Neural crest cell (in vitro differentiated cells): ENCODE measurements around the gene FMNL1. TPM values are rescaled to one million over a fixed set of nuclear protein-coding genes. Genes with fewer than 3 reads are reported as not detected.

Experiments used
- DNase-seq: peaks from one replicate; pipeline ENCODE4 v3.0.0; 2021; ENCODE audit warnings: low read depth, mixed read lengths, low spot score
- H3K27ac Mint-ChIP-seq: one replicate; pipeline ENCODE4 v1.8.0; 2021; ENCODE audit warnings: mild to moderate bottlenecking, mixed read lengths; ENCODE audit not compliant: unreplicated experiment
- H3K27me3 Mint-ChIP-seq: 2 replicates; pipeline ENCODE4 v1.8.0; 2021; ENCODE audit warnings: low read depth, mild to moderate bottlenecking, mixed read lengths
- H3K36me3 Mint-ChIP-seq: 2 replicates; pipeline ENCODE4 v1.8.0; 2021; ENCODE audit warnings: low read depth, mild to moderate bottlenecking, mixed read lengths
- H3K4me1 Mint-ChIP-seq: 2 replicates; pipeline ENCODE4 v1.8.0; 2021; ENCODE audit warnings: mixed read lengths
- H3K4me3 Mint-ChIP-seq: one replicate; pipeline ENCODE4 v1.8.0; 2021; ENCODE audit warnings: mild to moderate bottlenecking, mixed read lengths
- H3K9me3 Mint-ChIP-seq: 2 replicates; pipeline ENCODE4 v1.8.0; 2021; ENCODE audit warnings: mixed read lengths
- total RNA-seq: library from RNA; stranded (reverse); gene quantifications from 2 replicates; pipeline ENCODE4 v1.2.1, GENCODE V29; 2021
- TF ChIP-seq, protein P1 (sequence below): fragments of 200-600 bp; sonication (generic); conservative IDR thresholded peaks from 2 replicates; pipeline ENCODE4 v1.5.0; 2021; ENCODE audit warnings: antibody characterized with exemption, mild to moderate bottlenecking

Gene FMNL1
- total RNA-seq, 1 donor from 2014 or later: 1.2 TPM

DNA sequence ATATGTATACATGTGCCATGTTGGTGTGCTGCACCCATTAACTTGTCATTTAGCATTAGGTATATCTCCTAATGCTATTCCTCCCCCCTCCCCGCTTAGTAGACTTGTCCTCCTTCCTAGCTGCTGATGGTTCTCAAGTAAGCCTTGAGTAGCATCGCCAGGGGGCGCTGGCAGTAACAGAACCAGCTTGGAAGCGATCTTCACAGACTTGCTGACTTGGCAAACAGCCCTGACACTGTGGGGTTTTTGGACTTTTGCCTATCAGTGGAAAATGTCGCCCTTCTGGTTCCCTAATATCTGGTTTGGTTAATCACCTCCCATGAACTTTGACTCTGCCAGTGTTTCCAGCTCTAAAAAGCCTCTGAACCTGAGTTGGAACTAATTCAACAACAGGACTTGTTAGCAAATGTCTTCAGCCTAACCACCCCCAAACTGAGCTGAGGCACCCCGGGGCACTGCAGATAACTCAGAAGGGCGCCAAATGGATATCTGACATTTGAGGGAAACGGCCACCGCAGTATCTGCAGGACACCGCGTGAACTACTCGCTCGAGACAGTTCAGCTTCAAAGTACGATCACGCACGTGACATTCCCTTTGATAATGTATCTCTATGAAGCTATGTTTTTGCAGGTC is 55.6 kb downstream of the FMNL1 start:
- Mint-ChIP-seq H3K36me3 (no peaks in the 10 kb centered on the region), H3K27me3 (no peaks in the 10 kb centered on the region), H3K27ac (no peak overlapping the region), H3K4me1 (peaks cover 4% of the 10 kb centered on the region), H3K4me3 (no peak overlapping the region), H3K9me3 (no peaks in the 10 kb centered on the region)
- peak; percentile 87 for DNase-seq
- TF ChIP-seq, protein P1, sequence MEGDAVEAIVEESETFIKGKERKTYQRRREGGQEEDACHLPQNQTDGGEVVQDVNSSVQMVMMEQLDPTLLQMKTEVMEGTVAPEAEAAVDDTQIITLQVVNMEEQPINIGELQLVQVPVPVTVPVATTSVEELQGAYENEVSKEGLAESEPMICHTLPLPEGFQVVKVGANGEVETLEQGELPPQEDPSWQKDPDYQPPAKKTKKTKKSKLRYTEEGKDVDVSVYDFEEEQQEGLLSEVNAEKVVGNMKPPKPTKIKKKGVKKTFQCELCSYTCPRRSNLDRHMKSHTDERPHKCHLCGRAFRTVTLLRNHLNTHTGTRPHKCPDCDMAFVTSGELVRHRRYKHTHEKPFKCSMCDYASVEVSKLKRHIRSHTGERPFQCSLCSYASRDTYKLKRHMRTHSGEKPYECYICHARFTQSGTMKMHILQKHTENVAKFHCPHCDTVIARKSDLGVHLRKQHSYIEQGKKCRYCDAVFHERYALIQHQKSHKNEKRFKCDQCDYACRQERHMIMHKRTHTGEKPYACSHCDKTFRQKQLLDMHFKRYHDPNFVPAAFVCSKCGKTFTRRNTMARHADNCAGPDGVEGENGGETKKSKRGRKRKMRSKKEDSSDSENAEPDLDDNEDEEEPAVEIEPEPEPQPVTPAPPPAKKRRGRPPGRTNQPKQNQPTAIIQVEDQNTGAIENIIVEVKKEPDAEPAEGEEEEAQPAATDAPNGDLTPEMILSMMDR: peak; percentile 86

DNA sequence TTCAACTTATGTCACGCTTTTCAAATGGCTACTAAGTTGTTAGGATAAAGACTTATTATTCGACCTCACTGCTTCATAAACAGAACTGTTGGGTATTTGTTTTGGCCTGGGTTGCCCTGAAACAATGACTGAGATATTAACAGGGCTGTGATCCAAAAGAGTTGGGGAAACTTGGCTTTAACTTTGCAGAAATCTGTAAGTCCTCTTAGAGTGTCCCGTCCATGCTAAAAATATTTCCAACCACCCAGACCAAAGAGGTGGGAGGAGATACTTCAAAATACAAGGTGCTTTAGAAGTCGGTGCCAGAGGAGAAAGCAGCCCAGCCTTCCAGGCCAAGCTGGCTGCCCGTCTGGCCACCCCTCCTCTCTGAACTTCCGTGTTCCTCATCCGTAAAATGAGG is 56.3 kb downstream of the FMNL1 start:
- DNase-seq: no peak
- Mint-ChIP-seq H3K27ac (no peak overlapping the region), H3K27me3 (no peaks in the 10 kb centered on the region), H3K9me3 (no peaks in the 10 kb centered on the region), H3K4me1 (peaks cover 4% of the 10 kb centered on the region), H3K36me3 (no peaks in the 10 kb centered on the region), H3K4me3 (no peak overlapping the region)
- TF ChIP-seq, protein P1: no peak

DNA sequence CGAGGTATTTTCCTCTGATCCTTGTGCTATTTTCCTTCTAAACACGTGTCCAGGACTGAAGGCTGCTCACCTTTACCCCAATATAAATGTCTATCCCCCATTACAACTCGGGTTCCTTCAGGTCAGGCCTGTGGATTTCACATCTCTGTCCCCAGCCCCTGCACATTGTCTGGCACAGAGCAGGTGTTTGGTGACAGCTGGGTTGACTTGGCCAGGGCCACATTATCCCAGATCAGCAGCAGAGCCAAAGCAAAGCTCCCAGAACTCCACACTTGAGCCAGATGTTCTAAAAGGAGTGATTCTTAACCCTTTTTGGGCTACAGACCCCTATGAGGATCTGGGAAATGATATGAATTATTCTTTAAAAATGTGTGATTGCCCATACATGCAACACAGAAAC is 58.2 kb downstream of the FMNL1 start:
- TF ChIP-seq, protein P1: no peak
- Mint-ChIP-seq H3K27me3 (no peaks in the 10 kb centered on the region), H3K4me1 (peaks cover 4% of the 10 kb centered on the region), H3K9me3 (no peaks in the 10 kb centered on the region), H3K36me3 (peaks cover 2% of the 10 kb centered on the region), H3K27ac (peak overlapping the region; percentile 87), H3K4me3 (no peak overlapping the region)
- no peak for DNase-seq

DNA sequence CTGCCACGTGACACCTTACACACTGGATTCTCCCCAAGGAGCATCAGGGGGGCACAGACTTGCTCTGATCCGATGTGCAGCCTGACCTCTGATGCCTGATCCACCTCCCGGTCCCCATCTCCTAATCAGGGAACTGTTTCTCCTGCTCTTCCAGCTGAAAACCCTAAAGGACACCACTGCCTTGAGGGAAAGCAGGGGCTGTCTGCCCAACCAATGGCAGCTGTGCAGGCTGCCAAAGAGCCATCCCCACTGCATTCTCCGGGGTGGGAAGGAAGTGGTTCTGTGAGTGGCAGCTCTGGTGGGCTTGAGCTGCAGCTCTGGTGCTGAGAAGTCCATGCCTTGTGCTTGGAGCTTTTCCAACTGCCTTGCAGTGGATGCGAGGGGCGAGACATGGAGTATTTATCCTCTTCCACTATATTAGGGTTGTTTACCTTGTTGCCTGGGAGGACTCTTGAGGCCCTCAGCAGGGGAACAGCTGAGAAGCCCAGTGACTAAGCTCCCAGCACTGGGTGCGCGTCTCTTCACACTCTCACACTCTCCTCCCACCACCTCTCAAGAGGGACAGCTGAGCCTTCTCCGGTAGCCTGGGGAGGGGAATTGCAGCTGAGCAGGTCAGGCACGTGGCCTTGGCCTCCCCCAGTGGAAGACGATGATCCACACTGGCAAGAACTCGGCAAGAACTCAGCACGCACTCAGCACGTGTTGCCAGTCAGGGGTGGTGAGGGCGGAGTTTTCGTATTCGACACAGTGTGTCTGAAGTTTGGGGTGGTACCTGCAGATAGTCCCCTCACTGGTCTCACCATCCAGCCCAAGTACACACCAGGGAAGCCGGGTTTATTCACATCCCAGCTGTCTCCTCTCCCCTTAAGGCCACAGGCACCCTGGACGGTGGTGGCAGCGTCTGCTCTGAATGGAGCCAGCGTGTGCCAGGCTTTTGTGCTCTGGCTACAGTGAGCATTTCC is 61.3 kb downstream of the FMNL1 start:
- Mint-ChIP-seq H3K27ac (no peak overlapping the region), H3K36me3 (peaks cover 6% of the 10 kb centered on the region), H3K4me1 (no peaks in the 10 kb centered on the region), H3K4me3 (no peak overlapping the region), H3K9me3 (no peaks in the 10 kb centered on the region), H3K27me3 (no peaks in the 10 kb centered on the region)
- TF ChIP-seq, protein P1: no peak
- DNase-seq: no peak

DNA sequence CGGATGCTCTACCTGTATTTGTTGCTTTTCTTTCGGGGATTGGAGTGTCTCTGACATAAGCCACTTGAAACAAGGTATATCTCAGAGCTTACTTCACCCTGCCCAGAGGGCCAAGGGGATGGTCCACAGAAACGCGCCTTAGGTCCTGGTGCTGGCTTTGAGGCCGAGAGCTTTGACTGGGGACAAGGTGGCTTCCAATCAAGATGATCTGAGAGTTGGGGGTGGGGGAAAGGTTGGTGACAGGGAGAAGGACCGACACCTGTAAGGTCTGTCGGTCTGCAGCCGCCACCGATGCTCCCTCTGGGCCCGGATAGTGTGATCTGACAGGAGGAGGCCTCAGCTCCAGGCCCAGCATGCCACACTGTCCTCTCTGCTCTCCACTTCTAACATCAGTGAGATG is 62.0 kb downstream of the FMNL1 start:
- no peak overlapping the region for H3K4me3 Mint-ChIP-seq
- H3K9me3 Mint-ChIP-seq: no peaks in the 10 kb centered on the region
- H3K4me1 Mint-ChIP-seq: no peaks in the 10 kb centered on the region
- no peaks in the 10 kb centered on the region for H3K27me3 Mint-ChIP-seq
- no peak overlapping the region for H3K27ac Mint-ChIP-seq
- peaks cover 6% of the 10 kb centered on the region for H3K36me3 Mint-ChIP-seq
- TF ChIP-seq, protein P1: no peak
- no peak for DNase-seq
